ENCODE data around the gene HOXA4.

HOXA4 gene

GRCh38 chr7:27116031-27116961 lies 14.3 kb downstream of the HOXA4 start:
- no peak for TF ChIP-seq EZH2phosphoT487 (IDR thresholded peaks at IDR 0.05; ENCODE audit: low read length)
- no peak for TF ChIP-seq EZH2 (optimal IDR thresholded peaks at IDR 0.05; ENCODE audit: low read depth, low read length)
- no peak for TF ChIP-seq CTCF (IDR thresholded peaks at IDR 0.05; ENCODE audit: low read length)
- no peak for DNase-seq
- Histone ChIP-seq H3K27me3 (replicated peaks; ENCODE audit: insufficient read depth, low read length) (peaks cover 30% of the 10 kb centered on the region; the same call in 1 of the 2 replicates), H3K4me2 (ENCODE audit: low read depth, low read length) (no peak overlapping the region), H2AFZ (ENCODE audit: low read length) (no peak overlapping the region), H3K4me3 (ENCODE audit: low read length) (no peak overlapping the region), H4K20me1 (ENCODE audit: insufficient read depth, low read length) (no peaks in the 10 kb centered on the region), H3F3A (ENCODE audit: insufficient read depth, low read length) (no peaks in the 10 kb centered on the region), H3K4me1 (ENCODE audit: low read length) (no peaks in the 10 kb centered on the region), H3K79me2 (ENCODE audit: low read length) (no peaks in the 10 kb centered on the region), H3K9me2 (replicated peaks; ENCODE audit: insufficient read depth, low read length) (no peaks in the 10 kb centered on the region), H3K9ac (ENCODE audit: low read length) (no peak overlapping the region), H3K36me3 (replicated peaks; ENCODE audit: insufficient read depth, low read length) (no peaks in the 10 kb centered on the region), H3K27ac (ENCODE audit: low read length) (no peak overlapping the region), H3K9me3 (replicated peaks; ENCODE audit: insufficient read depth, low read length) (no peaks in the 10 kb centered on the region)

GRCh38 chr7:27115221-27116026 lies 15.1 kb downstream of the HOXA4 start:
- no peak overlapping the region for H3K9ac ChIP-seq (ENCODE audit: low read length)
- no peaks in the 10 kb centered on the region for H3K79me2 ChIP-seq (ENCODE audit: low read length)
- H3K4me2 ChIP-seq (ENCODE audit: low read depth, low read length), result no peak overlapping the region
- H3K9me2 ChIP-seq (replicated peaks; ENCODE audit: insufficient read depth, low read length), result no peaks in the 10 kb centered on the region
- H3K36me3 ChIP-seq (replicated peaks; ENCODE audit: insufficient read depth, low read length), result no peaks in the 10 kb centered on the region
- H3K27ac ChIP-seq (ENCODE audit: low read length), result no peak overlapping the region
- H3F3A ChIP-seq (ENCODE audit: insufficient read depth, low read length), result no peaks in the 10 kb centered on the region
- TF ChIP-seq EZH2 (optimal IDR thresholded peaks at IDR 0.05; ENCODE audit: low read depth, low read length), result no peak
- TF ChIP-seq EZH2phosphoT487 (IDR thresholded peaks at IDR 0.05; ENCODE audit: low read length), result no peak
- TF ChIP-seq CTCF (IDR thresholded peaks at IDR 0.05; ENCODE audit: low read length), result no peak
- no peak overlapping the region for H2AFZ ChIP-seq (ENCODE audit: low read length)
- no peak for DNase-seq
- H3K27me3 ChIP-seq (replicated peaks; ENCODE audit: insufficient read depth, low read length), result peaks cover 30% of the 10 kb centered on the region; the same call in 1 of the 2 replicates
- H4K20me1 ChIP-seq (ENCODE audit: insufficient read depth, low read length), result no peaks in the 10 kb centered on the region
- no peaks in the 10 kb centered on the region for H3K4me1 ChIP-seq (ENCODE audit: low read length)
- no peaks in the 10 kb centered on the region for H3K9me3 ChIP-seq (replicated peaks; ENCODE audit: insufficient read depth, low read length)
- H3K4me3 ChIP-seq (ENCODE audit: low read length), result no peak overlapping the region

- no peaks in the 10 kb centered on the region for H4K20me1 ChIP-seq (ENCODE audit: insufficient read depth, low read length)
- no peaks in the 10 kb centered on the region for H3K4me1 ChIP-seq (ENCODE audit: low read length)
- no peak overlapping the region for H3K27ac ChIP-seq (ENCODE audit: low read length)
- no peak overlapping the region for H3K9ac ChIP-seq (ENCODE audit: low read length)
- DNase-seq, result no peak
- H3F3A ChIP-seq (ENCODE audit: insufficient read depth, low read length), result no peaks in the 10 kb centered on the region
- no peak overlapping the region for H3K4me3 ChIP-seq (ENCODE audit: low read length)
- H3K79me2 ChIP-seq (ENCODE audit: low read length), result no peaks in the 10 kb centered on the region
- H3K9me3 ChIP-seq (replicated peaks; ENCODE audit: insufficient read depth, low read length), result no peaks in the 10 kb centered on the region
- no peak overlapping the region for H3K4me2 ChIP-seq (ENCODE audit: low read depth, low read length)
- H3K27me3 ChIP-seq (replicated peaks; ENCODE audit: insufficient read depth, low read length), result peaks cover 30% of the 10 kb centered on the region; the same call in 1 of the 2 replicates
- no peak overlapping the region for H2AFZ ChIP-seq (ENCODE audit: low read length)
- no peaks in the 10 kb centered on the region for H3K36me3 ChIP-seq (replicated peaks; ENCODE audit: insufficient read depth, low read length)
- H3K9me2 ChIP-seq (replicated peaks; ENCODE audit: insufficient read depth, low read length), result no peaks in the 10 kb centered on the region
- TF ChIP-seq CTCF (IDR thresholded peaks at IDR 0.05; ENCODE audit: low read length), result no peak
- no peak for TF ChIP-seq EZH2phosphoT487 (IDR thresholded peaks at IDR 0.05; ENCODE audit: low read length)
- no peak for TF ChIP-seq EZH2 (optimal IDR thresholded peaks at IDR 0.05; ENCODE audit: low read depth, low read length)
Measured at GRCh38 chr7:27114881-27115220, 15.7 kb downstream of the HOXA4 start.
